Measurements from ENCODE around the gene FGF12. TPM values are rescaled to one million over a fixed set of nuclear protein-coding genes. Genes with fewer than 3 reads are reported as not detected.
A peak's percentile ranks its signal among the peaks of the same experiment; 100 is the strongest.

Gene FGF12
- total and polyA plus RNA-seq, 11 donors, result 21.8 to 420 (median 265) TPM

DNA sequence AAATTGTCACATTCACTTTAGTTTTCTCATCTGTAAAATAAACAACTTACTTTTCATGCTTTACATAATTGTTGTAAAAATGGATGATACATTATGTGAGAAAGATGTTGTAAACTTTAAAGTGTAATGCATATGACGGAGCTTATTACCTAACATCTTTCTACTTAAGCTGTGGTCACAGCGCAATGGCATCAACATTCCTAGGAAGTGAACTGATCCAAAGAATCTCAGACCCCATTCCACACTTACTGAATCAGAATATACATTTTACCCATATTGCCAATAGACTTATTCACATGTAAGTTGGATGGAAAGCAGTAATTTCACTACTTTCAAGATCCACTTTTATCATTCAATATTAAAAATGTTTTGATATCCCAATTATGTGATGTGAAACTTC lies 497.5 kb downstream of the FGF12 start:
- ATAC-seq (no peak), DNase-seq (no peak)
- Histone ChIP-seq H3K27me3 (no peaks in the 10 kb centered on the region), H3K27ac (no peak overlapping the region), H3K4me1 (peaks cover 0 to 3% (median 0%) of the 10 kb centered on the region in 12 donors), H3K9me3 (no peaks in the 10 kb centered on the region), H3K4me3 (no peak overlapping the region), H3K36me3 (no peaks in the 10 kb centered on the region)
- TF ChIP-seq POLR2A (IDR thresholded peaks at IDR 0.05), result no peak
- TF ChIP-seq, protein P1, sequence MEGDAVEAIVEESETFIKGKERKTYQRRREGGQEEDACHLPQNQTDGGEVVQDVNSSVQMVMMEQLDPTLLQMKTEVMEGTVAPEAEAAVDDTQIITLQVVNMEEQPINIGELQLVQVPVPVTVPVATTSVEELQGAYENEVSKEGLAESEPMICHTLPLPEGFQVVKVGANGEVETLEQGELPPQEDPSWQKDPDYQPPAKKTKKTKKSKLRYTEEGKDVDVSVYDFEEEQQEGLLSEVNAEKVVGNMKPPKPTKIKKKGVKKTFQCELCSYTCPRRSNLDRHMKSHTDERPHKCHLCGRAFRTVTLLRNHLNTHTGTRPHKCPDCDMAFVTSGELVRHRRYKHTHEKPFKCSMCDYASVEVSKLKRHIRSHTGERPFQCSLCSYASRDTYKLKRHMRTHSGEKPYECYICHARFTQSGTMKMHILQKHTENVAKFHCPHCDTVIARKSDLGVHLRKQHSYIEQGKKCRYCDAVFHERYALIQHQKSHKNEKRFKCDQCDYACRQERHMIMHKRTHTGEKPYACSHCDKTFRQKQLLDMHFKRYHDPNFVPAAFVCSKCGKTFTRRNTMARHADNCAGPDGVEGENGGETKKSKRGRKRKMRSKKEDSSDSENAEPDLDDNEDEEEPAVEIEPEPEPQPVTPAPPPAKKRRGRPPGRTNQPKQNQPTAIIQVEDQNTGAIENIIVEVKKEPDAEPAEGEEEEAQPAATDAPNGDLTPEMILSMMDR (IDR thresholded peaks at IDR 0.05), result no peak
- intact Hi-C loops (cut with DNase I), result loop anchor here in 1 of 10 donors (10.0 kb wide), 1 partner anchor 835 kb away; no protein-coding TSS in a partner anchor
- WGBS, 4 donors, result 95 to 96% (median 95%) methylated on average over 2 of the region's 2 CpGs

DNA sequence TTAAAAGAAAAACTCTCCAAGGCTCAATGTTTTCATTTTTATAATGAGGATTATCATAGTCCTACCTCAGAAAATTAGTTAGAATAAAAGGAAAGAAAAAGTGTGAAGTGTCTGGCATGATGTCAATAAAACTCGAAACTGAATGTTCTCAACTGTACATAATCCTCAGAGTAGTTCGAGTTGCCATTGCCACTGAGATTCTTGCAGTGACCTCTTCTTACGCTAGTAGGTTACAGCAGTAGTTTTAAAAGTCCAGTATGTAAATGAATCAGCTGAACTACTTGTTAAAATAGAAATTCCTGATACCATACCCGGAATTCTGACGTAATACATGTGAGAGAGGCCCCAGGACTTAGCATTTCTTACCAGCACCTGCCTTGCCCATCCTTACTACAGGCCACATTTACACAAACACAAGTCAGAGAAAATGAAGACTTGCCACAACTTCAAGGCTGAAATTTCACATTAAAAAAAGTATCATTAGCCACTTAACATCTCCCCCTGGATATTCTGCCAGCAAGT lies 502.6 kb downstream of the FGF12 start:
- DNase-seq, result no peak
- intact Hi-C loops (cut with DNase I), result no loop called here
- no peaks in the 10 kb centered on the region for H3K27me3 ChIP-seq
- 41 to 50% (median 47%) methylated on average over 5 of the region's 5 CpGs for WGBS, 4 donors
- ATAC-seq, result peak in 3 of 4 donors; percentile 22 to 42 (median 26)
- H3K9me3 ChIP-seq, result no peaks in the 10 kb centered on the region
- peaks cover 0 to 14% (median 0%) of the 10 kb centered on the region in 12 donors for H3K4me1 ChIP-seq
- H3K4me3 ChIP-seq, result no peak overlapping the region
- TF ChIP-seq POLR2A (IDR thresholded peaks at IDR 0.05), result no peak
- TF ChIP-seq, protein P1 (IDR thresholded peaks at IDR 0.05), result no peak
- H3K27ac ChIP-seq, result no peak overlapping the region
- no peaks in the 10 kb centered on the region for H3K36me3 ChIP-seq

DNA sequence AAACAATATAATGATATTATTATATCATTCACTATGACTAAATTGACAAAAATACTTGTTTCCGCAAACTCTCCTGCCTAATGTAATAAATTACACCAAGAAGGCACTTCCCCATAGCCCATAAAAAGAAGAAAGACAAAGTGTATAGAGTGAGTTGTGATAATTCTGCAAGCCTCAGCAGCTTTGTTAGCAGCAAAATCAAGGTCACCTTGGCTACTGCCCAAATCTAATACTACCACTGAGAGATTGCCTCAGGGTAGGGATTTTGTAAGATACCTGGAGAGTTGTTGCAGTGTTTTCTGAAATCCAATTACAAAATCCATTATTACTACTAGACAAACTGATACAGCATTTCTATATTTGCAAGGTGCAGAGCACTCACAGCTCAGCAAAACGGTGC lies 503.5 kb downstream of the FGF12 start:
- no peak for ATAC-seq
- intact Hi-C loops (cut with DNase I), result no loop called here

DNA sequence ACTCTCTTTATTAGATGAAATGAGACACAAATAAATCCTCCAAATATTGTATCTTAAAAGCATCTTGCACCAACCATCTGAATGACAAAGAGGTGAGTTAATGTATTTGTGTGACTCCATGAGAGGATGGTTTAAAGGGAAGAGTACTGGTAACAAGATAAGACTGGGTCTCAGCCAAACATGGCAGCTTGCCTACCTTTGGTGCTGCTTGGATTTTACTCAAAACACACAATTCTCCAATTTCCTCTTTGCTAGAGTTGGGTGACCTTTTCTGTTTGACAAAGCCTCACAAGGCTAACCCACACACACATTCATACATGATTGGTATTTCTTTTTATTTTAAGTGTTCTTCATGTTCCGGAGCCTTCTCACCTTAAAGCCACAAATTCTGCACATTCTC lies 506.4 kb downstream of the FGF12 start:
- Histone ChIP-seq H3K4me1 (peaks cover 0 to 14% (median 0%) of the 10 kb centered on the region in 12 donors), H3K36me3 (no peaks in the 10 kb centered on the region), H3K27ac (no peak overlapping the region), H3K4me3 (no peak overlapping the region), H3K9me3 (no peaks in the 10 kb centered on the region), H3K27me3 (no peaks in the 10 kb centered on the region)
- 88 to 100% (median 94%) methylated on average over 1 of the region's 1 CpG for WGBS, 4 donors
- no peak for ATAC-seq
- TF ChIP-seq, protein P1 (IDR thresholded peaks at IDR 0.05), result no peak
- no peak for TF ChIP-seq POLR2A (IDR thresholded peaks at IDR 0.05)
- DNase-seq, result no peak
- intact Hi-C loops (cut with DNase I), result no loop called here

More for the DNA sequence above, 503.5 kb downstream of the FGF12 start:
- peaks cover 0 to 14% (median 0%) of the 10 kb centered on the region in 12 donors for H3K4me1 ChIP-seq
- DNase-seq, result no peak
- H3K27me3 ChIP-seq, result no peaks in the 10 kb centered on the region
- no peaks in the 10 kb centered on the region for H3K36me3 ChIP-seq
- no peak overlapping the region for H3K4me3 ChIP-seq
- no peaks in the 10 kb centered on the region for H3K9me3 ChIP-seq
- WGBS, 4 donors, result 64 to 82% (median 75%) methylated on average over 2 of the region's 2 CpGs
- H3K27ac ChIP-seq, result no peak overlapping the region
- TF ChIP-seq POLR2A (IDR thresholded peaks at IDR 0.05), result no peak
- TF ChIP-seq, protein P1 (IDR thresholded peaks at IDR 0.05), result no peak
